Activated CD4-positive, alpha-beta T cell treated with anti-CD3 and anti-CD28 coated beads, Interleukin-2, amount 50 U/mL, for 16 hours (primary cell): ENCODE results near the gene YIPF6.
"Not testable (repeated sequence)": the region's sequence is repeated elsewhere in the genome, so short reads cannot be mapped to it uniquely, and the experiment has no call there.

Experiments used
- DNase-seq: peaks from one replicate; pipeline ENCODE4 v3.0.0-alpha.2; 2020

The YIPF6 gene

GRCh38 chrX:68498508-68499379 is at the start of gene YIPF6:
TSS of gene YIPF6 (plus strand) at chrX:68499051. CDS start at chrX:68499067, 16 bp downstream.
- DNase-seq: peak; percentile 78

DNA sequence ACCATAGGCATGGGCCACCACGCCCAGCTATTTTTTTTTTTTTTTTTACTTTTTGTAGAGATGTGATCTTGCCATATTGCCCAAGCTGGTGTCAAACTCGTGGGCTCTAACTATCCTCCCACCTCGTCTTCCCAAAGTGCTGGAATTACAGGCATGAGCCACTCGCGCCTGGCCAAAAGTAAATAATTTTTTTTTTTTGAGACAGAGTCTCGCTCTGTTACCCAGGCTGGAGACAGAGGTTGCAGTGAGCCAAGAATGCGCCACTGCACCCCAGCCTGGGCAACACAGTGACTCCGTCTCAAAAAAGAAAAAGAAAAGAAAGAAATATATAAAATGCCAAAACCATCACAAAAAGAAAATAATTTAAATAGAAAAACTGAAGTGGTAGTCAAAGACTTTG is 47.1 kb upstream of the YIPF6 start:
- no peak for DNase-seq

- no peak for DNase-seq
These were observed 44.2 kb upstream of the YIPF6 start for GRCh38 chrX:68454476-68455150.

DNA sequence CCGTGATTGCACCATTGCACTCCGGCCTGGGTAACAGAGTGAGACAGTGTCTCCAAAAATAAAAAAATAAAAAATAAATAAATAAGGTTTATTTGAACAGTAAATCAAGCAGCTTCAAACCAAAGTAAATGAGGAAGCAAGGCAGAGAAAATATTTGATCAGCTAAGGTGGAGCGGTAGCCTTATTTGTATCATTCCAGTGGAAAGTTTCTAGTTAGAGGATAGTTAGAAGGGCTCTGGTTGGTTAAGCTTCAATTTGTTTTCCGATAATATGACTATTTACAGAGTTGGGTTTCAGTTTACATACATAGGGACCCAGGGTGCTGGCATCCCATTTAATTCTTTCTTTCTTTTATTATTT is 43.7 kb upstream of the YIPF6 start:
- no peak for DNase-seq

DNA sequence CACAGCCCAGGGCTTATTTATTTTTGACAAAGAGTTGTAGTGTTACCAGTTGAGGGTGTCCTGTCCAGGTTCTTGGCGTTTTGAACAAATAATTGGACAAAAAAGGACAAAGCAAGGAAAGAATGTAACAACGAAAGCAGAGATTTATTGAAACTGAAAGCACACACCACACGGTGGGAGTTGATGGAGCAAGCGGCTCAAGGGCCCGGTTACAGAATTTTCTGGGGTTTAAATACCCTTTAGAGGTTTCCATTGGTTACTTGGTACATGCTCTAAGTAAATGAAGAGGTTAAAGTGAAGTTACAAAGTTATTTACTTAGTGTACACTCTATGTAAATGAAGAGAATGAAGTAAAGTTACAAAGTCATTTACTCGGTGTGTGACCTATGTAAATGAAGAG is 37.8 kb upstream of the YIPF6 start:
- no peak for DNase-seq

GRCh38 chrX:68461576-68461975 is 37.3 kb upstream of the YIPF6 start:
- no peak for DNase-seq

- DNase-seq: no peak
These were observed 36.7 kb upstream of the YIPF6 start for GRCh38 chrX:68462197-68462596.

DNA sequence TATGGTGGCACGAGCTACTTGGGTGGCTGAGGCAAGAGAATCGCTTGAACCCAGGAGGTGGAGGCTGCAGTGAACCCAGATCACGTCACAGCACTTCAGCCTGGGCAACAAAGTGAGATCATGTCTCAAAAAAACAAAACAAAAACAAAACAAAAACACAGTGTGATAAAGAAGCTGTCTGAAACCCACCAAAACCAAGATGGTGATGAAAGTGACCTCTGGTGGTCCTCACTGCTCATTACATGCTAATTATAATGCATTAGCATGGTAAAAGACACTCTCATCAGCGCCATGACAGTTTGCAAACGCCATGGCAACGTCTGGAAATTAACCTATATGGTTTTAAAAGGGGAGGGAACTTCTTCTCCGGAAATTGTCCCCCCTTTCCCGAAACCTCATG is 36.2 kb upstream of the YIPF6 start:
- DNase-seq: peak; percentile 44

GRCh38 chrX:68463880-68464279 is 35.0 kb upstream of the YIPF6 start:
- no peak for DNase-seq

GRCh38 chrX:68464796-68465195 is 34.1 kb upstream of the YIPF6 start:
- DNase-seq: no peak

DNA sequence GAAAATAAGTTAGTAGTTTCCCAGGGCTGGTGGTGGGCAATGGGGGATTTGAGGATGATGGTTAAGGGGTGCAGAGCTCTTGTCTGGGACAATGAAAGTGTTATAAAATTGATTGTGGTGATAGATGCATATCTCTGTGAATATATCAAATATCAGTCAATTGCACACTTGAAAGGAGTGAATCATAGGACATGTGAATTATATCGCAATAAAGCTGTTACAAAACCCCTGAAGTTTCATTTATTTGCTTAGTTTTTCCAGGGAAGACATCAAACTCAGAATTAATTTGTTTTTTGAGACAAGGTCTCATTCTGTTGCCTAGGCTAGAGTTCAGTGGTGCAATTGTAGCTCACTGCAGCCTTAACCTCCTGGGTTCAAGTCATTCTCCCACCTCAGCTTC is 17.9 kb upstream of the YIPF6 start:
- DNase-seq: no peak

- DNase-seq: not testable (repeated sequence)
These were observed 12.7 kb upstream of the YIPF6 start for GRCh38 chrX:68486198-68486597.

DNA sequence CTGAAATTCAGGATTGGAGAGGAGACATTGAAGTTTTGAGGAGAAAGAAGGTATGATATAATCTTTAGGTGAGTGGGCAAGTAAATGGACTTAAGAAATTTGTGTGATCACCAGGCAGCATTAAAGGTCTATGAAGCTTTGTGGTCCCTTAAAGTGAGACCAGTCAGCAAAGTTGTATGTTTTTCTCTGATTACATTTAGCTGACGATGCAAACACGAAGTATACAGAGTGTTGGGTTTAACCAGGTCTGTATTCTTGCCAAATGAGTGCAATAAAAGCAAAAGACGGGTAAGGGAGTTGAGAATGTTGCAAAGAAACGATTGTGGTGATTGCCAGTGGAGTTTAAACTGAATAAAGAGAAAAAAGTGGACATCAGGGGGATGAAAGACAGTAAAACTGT is 11.6 kb upstream of the YIPF6 start:
- no peak for DNase-seq

DNA sequence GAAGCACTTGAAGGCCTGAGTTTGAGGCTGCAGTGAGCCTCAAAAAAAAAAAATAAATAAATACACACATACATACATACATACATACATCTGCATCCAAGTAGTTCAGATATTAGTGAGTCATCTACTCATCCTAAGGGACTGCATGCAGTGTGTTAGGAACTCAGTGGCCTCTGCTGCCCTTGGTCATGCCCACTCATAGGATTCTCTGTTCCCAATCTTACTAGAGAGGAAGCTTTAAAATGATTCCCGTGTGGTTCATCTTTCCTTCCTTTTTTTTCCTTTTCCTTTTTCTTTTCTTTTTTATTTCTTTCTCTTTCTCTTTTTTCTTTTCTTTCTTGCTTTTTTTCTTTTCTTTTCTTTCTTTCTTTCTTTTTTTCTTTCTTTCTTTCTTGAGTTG is 10.9 kb upstream of the YIPF6 start:
- DNase-seq: no peak

DNA sequence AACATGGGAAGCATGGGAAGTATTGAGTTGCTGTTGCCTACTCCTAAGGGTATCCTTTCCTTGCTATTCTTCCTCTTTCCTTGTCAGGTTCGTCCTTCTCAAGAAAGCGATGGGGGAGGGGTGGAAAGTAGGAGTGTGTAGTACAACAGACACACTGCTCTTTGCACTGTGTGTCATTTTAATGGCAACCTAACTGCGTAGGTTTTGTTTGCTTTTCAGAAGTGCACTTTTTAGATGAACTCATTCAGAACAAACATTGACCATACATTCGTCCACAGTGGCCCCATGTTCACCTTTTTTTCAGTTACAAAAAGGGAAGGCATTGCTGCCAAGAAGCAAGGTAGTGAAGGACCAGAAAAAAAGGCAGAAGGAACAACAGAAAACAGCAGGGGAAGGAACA is 10.2 kb upstream of the YIPF6 start:
- DNase-seq: no peak

DNA sequence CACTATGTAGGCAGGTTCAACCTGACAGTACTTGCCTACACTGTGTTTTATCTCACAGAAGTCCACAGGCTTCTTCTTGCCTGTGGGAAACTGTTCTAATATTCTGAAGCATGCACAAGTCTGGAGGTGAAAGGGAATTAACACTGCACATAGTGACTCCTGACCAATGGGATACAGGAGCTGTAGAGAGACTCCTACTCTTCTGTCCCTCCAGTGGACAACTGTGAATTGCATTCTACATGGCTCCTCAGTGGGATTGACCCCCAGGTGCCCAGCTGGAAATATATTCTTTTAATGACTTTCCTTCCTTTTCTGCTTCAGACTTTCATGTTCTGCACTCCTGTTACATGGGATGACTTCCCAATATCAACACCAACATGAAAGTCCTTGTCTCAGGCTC is 8.2 kb upstream of the YIPF6 start:
- DNase-seq: no peak

GRCh38 chrX:68492583-68492982 is 6.3 kb upstream of the YIPF6 start:
- DNase-seq: no peak

- DNase-seq: not testable (repeated sequence)
These were observed 5.1 kb upstream of the YIPF6 start for GRCh38 chrX:68493776-68494175.

DNA sequence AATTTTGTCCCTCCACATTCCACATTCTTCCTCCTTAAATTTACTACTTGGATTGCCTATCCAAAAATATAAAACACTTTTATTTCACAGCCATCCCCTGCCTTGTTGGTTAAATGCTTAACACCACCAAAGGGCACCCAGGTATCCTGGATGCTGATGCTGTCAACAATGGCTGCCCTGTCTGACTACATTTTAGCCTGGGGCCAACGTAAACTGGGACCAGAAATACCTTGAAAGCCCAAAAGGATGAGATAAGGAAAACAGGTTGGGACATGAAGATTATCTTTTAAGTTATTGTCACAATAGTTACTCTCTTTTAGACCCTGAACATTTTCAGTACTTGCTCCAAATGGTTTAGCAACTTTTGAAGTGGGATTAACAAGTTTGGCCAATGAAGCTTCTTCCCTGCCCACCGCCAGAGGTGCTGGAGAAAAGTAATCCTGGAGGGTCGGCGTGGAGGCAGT is 775 bp upstream of the YIPF6 start:
- no peak for DNase-seq

DNA sequence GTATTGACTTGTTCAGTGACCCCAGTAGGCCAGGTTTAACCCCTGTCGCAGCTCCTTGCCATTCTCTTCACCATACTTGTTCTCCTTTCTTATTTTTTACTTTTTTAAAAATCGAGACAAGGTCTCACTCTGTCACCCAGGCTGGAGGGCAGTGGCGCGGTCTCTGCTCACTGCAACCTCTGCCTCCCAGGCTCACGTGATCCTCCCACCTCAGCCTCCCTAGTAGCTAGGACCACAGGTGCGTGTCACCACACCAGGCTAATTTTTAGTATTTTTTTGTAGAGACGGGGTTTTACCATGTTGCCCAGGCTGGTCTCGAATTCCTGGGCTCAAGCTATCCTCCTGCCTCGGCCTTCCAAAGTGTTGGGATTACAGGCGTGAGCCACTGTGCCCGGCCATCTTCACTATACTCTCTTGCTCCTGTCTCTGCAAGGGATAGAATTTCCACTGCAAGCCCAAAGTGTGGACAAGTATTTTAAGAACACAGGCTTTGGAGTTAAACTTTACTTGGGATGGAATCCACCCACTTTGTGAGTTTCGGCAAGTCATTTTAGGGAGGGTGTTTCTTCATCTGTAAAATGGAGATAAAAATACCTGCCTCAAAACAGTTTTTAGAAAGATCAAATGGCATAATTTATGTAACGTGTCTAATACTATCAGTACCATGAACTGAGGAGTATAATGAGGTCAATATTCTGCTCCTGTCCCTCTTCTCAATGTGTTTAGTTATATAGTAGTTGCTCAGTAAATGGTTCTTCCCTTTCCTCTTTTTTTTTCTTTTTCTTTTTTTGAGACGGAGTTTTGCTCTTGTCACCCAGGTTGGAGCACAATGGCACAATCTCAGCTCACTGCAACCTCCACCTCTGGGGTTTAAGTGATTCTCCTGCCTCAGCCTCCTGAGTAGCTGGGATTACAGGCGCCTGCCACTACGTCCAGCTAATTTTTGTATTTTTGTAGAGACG is 973 bp downstream of the YIPF6 start:
- no peak for DNase-seq

GRCh38 chrX:68503836-68504636 is 5.2 kb downstream of the YIPF6 start:
- DNase-seq: peak; percentile 83

DNA sequence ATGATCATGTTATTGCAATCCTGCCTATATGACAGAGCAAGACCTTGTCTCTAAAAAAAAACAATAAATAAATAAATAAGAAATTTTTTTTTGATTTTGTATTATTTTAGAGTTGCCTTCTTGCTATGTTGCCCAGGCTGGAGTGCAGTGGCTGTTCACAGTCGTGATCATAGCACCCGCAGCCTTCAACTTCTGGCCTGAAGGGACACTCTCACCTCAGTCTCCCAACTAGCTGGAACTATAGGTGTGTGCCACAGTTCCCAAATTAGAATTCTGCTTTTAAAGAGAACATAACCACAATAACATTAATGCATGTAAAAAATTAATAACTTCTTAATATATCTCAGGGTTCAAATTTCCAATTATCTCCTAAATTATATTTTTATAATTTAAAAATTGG is 7.8 kb downstream of the YIPF6 start:
- no peak for DNase-seq
